ENCODE results near the gene PKN3.
A peak's percentile ranks its signal among the peaks of the same experiment; 100 is the strongest.
"Not testable (repeated sequence)": the region's sequence is repeated elsewhere in the genome, so short reads cannot be mapped to it uniquely, and the experiment has no call there.

Gene PKN3

GRCh38 chr9:128702445-128702948 is at the start of gene PKN3:
PKN3 (plus strand) TSS chr9:128702503; CDS start chr9:128702916, 413 bp downstream.
- peak; percentile 85 for DNase-seq

DNA sequence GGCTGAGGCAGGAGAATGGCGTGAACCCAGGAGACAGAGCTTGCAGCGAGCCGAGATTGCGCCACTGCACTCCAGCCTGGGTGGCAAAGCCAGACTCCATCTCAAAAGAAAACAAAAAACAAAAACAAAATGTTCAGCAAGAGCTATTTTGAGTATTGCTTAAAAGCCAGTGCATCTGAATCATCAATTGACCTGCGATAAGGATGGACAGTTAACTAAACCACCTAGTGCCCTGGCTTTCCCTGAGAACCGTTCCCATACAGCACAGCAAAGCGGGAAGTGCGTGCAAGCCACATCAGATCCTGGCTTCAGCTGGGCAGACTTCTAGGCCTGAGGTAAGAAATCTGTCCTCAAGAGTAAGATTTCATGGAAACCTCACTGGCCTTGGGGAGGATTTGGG is 48.4 kb upstream of the PKN3 start:
- no peak for DNase-seq

DNA sequence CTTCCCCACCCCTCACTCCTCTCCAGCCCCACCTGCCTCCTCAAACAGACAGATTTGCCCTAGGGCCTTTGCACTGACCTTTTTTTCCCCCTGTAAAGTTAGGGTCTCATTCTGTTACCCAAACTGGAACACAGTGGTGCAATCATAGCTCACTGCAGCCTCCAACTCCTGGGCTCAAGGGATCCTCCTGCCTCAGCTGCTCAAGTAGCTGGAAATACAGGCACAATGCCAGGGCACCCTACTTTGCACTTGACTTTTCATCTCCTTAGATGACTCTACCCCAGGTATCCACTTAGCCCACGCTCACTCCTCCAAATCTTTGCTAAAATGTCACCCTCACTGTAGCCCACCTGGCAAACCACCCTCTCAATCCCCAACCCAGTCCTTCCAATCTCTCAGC is 47.8 kb upstream of the PKN3 start:
- DNase-seq = no peak

DNA sequence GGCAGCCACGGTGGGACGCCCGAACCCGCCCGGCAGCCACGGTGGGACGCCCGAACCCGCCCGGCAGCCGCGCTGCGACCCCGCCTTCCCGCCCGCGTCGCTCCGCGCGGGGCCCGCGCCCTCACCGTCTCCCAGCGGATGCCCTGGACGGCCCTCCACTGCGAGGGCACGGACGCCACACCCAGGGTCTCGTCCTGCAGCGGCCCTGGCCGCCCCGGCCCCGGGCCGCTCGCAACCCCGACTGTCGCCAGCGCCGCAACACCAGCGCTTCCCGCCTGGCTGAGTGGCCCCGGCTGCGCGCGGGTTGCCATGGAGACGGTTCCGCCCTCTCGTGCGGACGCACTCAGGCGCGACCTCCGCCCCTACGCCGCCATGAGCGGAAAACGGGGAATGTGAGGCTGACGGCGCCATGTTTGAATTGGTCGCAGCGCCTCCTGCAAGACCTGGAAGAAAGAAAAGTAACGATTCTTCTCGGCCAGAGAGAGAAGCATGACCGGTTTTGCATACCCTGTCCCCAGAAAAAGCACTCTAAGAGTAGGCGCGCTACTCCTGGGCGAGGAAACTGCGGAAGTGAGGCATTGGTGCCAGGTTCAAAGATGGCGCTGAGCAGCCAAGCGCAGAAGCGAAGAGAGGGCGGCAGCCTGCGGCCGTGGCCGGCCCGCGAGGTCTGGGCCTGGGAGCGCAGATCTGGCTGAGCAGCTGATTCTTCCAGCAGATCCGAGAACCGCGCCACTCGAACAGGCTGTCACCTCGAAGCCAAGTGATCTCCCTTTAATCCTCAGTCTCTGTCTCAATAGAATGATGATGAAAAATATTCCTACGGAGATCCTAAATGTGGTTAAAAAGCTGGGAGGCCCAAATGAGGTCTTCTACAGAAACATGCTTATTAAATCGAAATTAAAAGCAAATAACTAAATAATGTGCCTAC is 45.6 kb upstream of the PKN3 start, which contains the start of gene DYNC2I2:
Gene DYNC2I2, minus strand, starts transcription at position 432 of the 928 bp plus-strand sequence. Its CDS starts 121 bp downstream, at position 311.
- peak; percentile 96 for DNase-seq

GRCh38 chr9:128657344-128657704 is 45.0 kb upstream of the PKN3 start:
- no peak for DNase-seq

DNA sequence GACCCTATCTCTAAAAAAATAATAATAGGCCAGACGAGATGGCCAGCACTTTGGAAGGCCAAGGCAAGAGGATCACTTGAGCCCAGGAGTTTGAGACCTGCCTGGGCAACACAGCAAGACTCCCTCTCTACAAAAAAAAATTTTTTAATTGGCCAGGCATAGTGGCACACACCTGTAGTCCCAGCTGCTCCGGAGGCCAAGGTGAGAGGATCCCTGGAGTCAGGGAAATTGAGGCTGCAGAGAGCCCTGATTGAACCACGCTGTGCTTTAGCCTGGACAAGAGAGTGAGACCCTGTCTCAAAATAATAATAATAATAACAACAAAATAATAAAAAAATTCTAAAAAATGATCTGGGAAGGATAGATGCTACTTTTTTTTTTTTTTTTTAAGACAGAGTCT is 44.5 kb upstream of the PKN3 start:
- no peak for DNase-seq

- DNase-seq = not testable (repeated sequence)
Measured at GRCh38 chr9:128666481-128666941, 35.8 kb upstream of the PKN3 start.

DNA sequence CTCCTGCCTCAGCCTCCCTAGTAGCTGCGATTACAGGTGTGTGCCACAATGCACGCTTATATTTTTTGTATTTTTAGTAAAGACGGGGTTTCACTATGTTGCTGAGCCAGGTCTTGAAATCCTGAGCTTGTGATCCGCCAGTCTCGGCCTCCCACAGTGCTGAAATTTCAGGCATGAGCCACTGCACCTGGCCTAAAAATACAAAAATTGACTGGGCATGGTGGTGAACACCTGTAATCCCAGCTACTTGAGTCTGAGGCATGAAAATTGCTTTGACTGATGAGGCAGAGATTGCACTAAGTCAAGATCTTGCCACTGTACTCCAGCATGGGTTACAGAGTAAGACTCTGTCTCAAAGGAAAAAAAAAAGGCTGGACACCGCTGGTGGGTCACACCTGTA is 32.5 kb upstream of the PKN3 start:
- no peak for DNase-seq

DNA sequence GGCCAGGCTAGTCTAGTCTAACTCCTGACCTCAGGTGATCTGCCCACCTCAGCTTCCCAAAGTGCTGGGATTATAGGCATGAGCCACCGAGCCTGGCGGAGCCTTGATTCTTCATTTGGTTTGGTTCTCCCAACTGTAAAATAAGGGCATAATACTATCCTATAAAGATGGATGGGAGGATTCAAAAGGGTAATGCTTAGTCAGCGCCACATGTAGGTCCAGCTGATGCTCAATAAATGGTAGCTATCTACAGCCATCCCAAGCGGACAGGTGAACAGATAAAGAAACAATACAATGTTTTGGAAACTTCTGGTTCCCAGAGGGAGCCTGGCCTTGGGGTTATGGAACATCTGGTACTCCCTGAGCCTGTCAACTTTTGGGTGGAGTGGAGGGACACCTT is 26.9 kb upstream of the PKN3 start:
- no peak for DNase-seq

- DNase-seq = no peak
Measured at GRCh38 chr9:128677794-128678193, 24.5 kb upstream of the PKN3 start.

GRCh38 chr9:128683340-128684064 is 18.8 kb upstream of the PKN3 start:
- DNase-seq = peak; percentile 38

DNA sequence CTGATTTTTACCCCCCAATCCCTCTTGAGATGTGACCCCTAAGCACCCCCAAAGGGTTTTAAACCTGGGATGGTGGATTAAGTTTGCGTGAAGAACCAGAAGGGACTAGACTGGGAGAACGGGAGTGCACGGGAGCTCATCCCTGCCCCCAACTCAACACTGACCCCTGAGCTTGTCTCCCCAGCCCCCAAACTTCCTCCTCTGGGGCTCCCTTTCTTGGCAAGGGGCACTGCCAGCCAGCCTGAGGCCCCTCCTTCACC is 18.3 kb upstream of the PKN3 start:
- no peak for DNase-seq

- DNase-seq = peak; percentile 79
Measured at GRCh38 chr9:128684325-128685199, 17.7 kb upstream of the PKN3 start.

- DNase-seq = peak; percentile 59
Measured at GRCh38 chr9:128685636-128686489, 16.4 kb upstream of the PKN3 start.

DNA sequence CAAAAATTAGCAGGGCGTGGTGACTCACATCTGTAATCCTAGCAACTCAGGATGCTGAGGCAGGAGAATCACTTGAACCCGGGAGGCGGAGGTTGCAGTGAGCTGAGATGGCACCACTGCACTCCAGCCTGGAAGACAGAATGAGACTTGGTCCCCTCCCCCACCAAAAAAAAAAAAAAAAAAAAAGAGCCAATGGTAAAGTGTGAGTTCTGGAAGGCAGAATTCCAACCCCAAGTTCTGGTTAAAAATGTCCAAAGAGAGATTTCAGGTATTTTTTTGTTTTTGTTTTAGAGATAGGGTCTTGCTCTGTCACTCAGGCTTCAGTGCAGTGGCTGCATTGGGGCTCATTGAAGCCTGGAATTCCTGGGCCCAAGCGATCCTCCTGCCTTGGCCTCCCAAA is 14.8 kb upstream of the PKN3 start:
- no peak for DNase-seq

DNA sequence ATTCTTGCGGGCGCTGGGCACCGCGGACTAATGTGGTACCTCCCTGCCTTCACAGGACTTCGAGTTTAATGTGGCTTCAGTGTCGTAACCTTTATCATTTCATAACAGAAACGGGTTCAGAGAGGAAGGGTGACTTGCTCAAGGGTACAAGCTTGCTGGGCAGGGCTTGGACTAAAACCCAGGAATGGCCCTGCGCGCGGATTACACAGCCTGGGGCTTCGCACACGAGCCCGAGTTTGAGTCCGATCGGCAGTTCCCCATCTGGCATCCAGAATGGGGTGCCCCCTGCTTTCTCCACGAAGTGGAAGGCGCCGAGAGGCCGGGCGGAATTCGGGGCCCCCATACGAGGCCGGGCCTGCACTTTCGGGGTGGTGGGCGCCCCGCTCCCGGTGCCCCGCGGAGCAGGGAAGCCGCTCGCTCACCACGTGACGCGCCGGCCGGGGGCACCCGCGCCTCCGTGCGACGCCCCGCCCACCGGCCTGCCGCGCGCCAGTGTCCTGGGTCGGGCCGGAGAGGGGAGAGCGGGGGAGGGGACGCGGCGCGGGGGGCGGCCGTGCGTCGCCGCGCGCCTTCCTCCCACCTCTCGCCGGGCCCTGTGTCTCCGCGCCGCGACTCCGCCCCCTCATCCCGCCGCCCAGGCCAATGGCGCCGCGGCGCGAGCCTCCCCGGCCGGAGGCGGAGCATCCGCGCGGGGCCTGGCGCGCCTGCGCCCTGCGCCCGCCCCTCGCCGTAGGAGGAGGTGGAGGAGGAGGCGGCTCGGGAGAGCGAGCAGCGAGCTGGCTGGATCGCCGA is 13.6 kb upstream of the PKN3 start, which contains the start of gene SET:
Gene SET, plus strand, starts transcription at position 722 of the 792 bp plus-strand sequence. CDS start 361 bp downstream, outside the sequence.
- DNase-seq = peak; percentile 95

DNA sequence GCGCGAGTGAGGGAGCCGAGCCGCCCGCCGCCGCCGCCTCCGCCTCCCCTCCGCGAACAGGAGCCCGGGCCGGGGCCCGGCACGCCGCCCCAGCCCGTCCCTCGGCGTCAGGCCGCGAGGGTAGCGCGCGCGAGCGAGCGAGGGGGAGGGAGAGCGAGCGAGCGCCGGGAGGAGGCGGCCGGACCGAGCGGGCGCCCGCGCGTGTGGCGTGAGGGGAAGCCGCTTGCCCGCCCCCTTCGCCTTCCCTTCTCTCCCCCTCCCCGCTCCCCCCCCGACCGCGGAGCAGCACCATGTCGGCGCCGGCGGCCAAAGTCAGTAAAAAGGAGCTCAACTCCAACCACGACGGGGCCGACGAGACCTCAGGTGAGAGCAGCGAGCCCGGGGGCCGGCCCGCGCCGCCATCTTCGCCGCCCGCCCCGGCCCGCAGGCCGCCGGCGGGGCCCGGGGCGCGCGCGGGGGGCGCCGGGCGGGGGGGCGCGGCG is 13.0 kb upstream of the PKN3 start:
- no peak for DNase-seq

- DNase-seq = peak; percentile 71
Measured at GRCh38 chr9:128689820-128690683, 12.3 kb upstream of the PKN3 start.

GRCh38 chr9:128690684-128691034 is 11.6 kb upstream of the PKN3 start:
- DNase-seq = no peak

- DNase-seq = not testable (repeated sequence)
Measured at GRCh38 chr9:128693738-128694137, 8.6 kb upstream of the PKN3 start.
